Colon (tissue), 2 donors: ENCODE data around the gene NPFFR1.
"Not testable (repeated sequence)": the region's sequence is repeated elsewhere in the genome, so short reads cannot be mapped to it uniquely, and the experiment has no call there.

ENCODE experiments used
- FAIRE-seq: peaks from 2 replicates; lab custom pipeline; 2012; peaks lifted over from hg19 to GRCh38; lab: Jason Lieb, UNC
- donor health status: control.
- donor health status: control.

Gene NPFFR1

DNA sequence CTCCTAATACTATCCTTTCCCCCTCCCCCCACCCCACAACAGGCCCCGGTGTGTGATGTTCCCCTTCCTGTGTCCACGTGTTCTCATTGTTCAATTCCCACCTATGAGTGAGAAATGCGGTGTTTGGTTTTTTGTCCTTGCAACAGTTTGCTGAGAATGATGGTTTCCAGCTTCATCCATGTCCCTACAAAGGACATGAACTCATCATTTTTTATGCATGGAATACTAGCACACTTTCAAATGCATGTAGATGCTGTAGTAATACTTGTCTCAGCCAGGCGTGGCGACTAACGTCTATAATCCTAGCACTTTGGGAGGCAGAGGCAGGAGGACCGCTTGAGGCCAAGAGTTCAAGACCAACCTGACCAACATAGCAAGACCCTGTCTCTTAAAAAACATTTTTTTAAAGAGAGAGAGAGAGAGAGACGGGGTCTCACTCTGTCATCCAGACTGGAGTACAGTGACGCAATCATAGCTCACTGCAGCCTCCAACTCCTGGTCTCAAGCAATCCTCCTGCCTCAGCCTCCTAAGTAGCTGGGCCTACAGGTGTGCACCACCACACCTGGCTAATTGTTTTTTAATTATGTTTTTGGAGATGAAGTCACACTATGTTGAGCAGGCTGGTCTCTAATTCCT, 60.9 kb downstream of the NPFFR1 start:
- FAIRE-seq, result not testable (repeated sequence)

DNA sequence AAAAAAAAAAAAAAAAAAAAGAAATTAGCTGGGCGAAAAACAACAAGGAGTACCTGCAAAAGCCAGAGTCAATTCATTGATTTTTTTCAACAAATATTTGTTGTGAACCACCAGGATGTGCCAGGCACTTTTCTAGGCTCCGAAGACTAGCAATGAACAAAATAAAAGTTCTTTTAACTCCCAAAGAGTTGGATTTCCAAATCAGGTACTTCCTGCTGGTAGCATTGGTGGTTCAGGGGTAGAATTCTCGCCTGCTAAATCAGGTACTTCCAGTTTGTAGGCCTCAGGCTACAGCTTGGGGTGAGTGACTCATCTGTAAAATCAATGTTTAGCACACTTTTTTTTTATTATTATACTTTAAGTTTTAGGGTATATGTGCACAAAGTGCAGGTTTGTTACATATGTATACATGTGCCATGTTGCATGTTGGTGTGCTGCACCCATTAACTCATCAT, 61.4 kb downstream of the NPFFR1 start:
- FAIRE-seq, result no peak

DNA sequence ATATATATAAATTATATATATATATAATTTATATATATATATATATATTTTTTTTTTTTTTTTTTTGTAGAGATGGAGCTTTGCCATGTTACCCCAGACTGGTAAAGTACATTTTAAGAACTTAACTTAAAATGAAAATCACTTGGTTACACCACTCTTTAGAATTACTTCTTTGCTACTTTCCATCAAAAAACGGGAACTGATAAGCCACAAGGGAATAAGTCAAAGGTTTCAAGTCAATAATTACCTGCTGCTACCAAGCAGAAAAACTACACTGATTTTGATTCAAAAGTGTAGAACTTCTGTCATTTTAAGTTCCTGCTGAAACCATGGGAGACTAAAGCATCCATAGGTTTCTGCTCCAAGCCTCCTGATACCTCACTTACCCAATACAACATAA, 62.8 kb downstream of the NPFFR1 start:
- FAIRE-seq, result no peak

DNA sequence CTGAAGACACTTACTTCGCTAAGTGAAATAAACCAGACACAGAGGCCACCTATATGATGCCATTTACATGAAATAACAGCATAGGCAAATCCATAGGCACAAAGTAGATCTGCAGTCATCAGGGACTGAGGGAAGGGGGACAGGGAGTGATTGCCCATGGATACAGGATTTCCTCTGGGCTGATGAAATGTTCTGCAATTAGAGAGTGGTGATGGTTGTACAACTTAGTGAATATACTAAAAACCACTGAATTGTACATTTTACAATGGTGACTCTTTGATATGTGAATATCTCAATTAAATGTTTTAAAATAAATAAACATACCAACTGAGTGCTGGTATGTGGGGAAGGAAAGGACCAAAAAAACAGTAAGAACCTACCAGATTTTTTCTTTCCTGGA, 70.9 kb downstream of the NPFFR1 start:
- FAIRE-seq, result no peak

DNA sequence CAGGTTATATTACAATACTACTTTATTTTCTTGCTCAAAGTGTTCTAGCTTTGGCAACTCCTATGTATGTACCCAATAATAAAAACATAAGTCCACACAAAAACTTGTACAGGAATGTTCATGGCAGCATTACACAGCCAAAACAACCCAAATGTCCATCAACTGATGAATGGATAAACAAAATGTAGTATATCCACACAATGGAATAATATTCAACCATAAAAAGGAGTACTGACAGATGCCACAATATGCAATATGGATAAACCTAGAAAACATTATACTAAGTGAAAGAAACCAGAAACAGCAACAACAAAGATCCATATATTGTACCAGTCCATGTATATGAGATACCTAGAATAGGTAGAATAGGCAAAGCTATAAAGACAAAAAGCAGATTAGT, 71.5 kb downstream of the NPFFR1 start:
- FAIRE-seq, result no peak

DNA sequence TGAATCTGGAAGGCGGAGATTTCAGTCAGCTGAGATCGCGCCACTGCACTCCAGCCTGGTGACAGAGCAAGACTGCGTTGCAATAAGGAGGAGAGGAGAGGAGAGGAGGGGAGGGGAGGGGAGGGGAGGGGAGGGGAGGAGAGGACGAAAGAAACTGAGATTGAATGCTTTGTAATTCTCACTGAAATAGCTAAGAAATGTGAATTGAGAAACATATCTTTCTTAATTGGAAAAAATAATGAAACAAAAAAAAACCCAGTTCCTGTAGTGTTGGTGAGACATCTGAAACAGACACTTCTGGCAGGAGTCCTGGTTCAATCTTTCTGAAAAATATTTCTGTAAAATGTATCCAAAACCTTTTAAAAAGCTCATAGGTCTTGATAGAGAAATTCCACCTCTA, 77.0 kb downstream of the NPFFR1 start:
- FAIRE-seq, result no peak

DNA sequence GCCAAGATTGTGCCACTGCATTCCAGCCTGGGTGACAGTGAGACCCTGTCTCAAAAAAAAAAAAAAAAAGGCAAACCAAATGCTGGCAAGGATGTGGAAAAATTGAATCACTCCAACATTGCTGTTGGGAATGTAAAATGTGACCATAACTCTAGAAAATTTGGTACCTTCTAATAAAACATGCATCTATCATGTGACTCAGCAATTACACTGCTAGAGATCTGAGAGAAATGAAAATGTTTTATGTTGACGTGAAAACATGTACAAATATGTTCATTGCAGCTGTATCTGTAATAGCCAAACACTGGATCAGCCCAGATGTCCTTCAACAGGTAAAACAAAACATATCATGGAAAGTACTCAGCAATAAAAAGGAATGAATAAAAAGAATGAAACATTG, 82.7 kb downstream of the NPFFR1 start:
- no peak for FAIRE-seq

DNA sequence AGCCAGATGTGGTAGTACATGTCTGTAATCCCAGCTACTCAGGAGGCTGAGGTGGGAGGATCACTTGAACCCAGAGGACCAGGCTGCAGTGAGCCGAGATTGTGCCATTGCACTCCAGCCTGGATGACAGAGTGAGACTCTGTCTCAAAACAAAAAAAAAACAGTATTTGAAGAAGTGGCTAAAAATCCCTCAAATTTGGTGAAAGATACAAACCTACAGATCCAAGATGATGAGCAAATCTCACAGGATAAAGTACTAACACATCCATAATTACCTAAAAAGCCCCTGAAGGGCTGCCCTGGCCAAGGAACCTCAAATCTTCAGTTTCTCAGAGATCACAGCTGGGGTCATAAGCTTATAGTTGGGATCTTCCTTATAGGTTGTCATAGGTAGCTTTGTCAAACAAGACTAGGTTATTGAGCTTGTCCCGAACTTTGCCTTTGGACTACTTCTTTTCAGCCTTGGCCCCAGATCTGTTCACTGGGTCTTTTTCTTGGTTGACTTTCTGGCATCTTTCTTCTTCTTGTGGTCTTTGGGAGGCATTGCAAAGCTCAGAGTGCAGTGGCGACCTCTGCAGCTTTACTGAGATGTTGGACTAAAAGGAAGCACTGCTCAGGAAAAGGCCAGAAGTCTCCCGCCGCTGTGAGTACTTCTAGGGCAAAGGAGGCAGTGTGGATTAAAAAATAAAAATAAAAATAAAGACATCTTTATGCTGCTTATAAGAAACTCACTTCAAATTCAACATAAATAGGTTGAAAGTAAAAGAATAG, 84.9 kb downstream of the NPFFR1 start:
- FAIRE-seq, result no peak
